ENCODE measurements around the gene NRG3. TPM values are rescaled to one million over a fixed set of nuclear protein-coding genes. Genes with fewer than 3 reads are reported as not detected.

NRG3 gene
- total RNA-seq, 1 experiment from 2014 or later: 0.66 TPM

DNA sequence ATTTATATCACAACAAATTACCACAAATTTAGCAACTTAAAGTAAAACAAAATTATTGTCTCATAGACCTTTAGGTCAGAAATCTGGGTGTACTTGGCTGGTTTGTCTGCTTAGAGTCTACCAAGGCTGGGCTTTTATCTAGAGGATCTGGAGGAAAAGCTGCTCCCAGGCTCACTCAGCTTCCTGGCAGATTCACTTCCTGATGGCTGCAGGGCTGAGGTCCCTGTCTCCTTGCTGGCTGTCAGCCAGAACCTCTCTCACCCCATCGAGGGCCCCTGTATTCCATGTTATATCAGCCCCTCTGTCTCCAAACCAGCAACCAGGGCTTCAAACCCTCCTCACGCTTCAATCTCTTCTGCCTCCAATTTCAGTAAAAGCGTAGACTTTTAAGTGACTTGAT lies 734.9 kb downstream of the NRG3 start:
- Histone ChIP-seq H3K27me3 (replicated peaks; ENCODE audit: control insufficient read depth, insufficient read depth, low read length) (no peaks in the 10 kb centered on the region), H3K9me3 (peaks cover 23% of the 10 kb centered on the region), H3K36me3 (ENCODE audit: control insufficient read depth, insufficient read depth, low read length) (no peaks in the 10 kb centered on the region), H3K4me3 (ENCODE audit: low read depth, low read length) (no peak overlapping the region), H3K4me1 (peaks cover 5% of the 10 kb centered on the region)
- DNase-seq: no peak
- Mint-ChIP-seq H3K9me3 (ENCODE audit: unreplicated experiment) (peaks cover 47% of the 10 kb centered on the region), H3K27ac (ENCODE audit: unreplicated experiment) (no peak overlapping the region), H3K27me3 (ENCODE audit: insufficient read depth, unreplicated experiment) (no peaks in the 10 kb centered on the region), H3K4me3 (ENCODE audit: unreplicated experiment) (no peak overlapping the region), H3K4me1 (ENCODE audit: low read depth, unreplicated experiment) (peaks cover 6% of the 10 kb centered on the region), H3K36me3 (ENCODE audit: insufficient read depth, unreplicated experiment) (peaks cover 6% of the 10 kb centered on the region)
- TF ChIP-seq, protein P1, sequence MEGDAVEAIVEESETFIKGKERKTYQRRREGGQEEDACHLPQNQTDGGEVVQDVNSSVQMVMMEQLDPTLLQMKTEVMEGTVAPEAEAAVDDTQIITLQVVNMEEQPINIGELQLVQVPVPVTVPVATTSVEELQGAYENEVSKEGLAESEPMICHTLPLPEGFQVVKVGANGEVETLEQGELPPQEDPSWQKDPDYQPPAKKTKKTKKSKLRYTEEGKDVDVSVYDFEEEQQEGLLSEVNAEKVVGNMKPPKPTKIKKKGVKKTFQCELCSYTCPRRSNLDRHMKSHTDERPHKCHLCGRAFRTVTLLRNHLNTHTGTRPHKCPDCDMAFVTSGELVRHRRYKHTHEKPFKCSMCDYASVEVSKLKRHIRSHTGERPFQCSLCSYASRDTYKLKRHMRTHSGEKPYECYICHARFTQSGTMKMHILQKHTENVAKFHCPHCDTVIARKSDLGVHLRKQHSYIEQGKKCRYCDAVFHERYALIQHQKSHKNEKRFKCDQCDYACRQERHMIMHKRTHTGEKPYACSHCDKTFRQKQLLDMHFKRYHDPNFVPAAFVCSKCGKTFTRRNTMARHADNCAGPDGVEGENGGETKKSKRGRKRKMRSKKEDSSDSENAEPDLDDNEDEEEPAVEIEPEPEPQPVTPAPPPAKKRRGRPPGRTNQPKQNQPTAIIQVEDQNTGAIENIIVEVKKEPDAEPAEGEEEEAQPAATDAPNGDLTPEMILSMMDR (IDR thresholded peaks at IDR 0.05; ENCODE audit: insufficient read depth in 1 of 2, low read depth in 1 of 2, low read length in 1 of 2, severe bottlenecking in 1 of 2, unreplicated experiment in 1 of 2): no peak
- ChIA-PET POLR2A (interaction anchor here (0.5 kb wide), 1 partner anchor 354 kb away, joined by 3 read pairs; no protein-coding TSS in a partner anchor), CTCF (no interaction called here)
- BruUV-seq (replicated peaks): no TSS peak
- intact Hi-C loops (cut with micrococcal nuclease; ENCODE audit: unreplicated experiment): no loop called here

DNA sequence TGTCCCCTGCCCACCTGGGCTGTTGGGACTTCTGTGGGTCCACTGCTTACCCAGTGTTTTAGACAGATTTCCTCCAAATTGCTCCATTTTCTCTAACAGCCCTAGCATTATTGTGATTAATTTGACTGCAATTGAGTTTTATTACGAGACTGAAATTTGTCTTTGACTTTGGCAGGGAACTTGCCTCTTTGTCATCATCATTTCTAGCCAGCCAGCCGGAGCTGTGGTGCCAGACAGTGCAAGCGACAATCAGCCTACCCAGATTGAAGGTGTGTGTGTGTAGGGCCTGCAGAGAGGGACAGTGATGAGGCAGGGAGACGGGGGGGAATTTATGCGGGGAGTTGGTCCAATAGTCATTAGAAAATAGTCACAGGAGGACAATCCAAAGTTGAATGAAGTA lies 743.0 kb downstream of the NRG3 start:
- Histone ChIP-seq H3K36me3 (ENCODE audit: control insufficient read depth, insufficient read depth, low read length) (no peaks in the 10 kb centered on the region), H3K4me3 (ENCODE audit: low read depth, low read length) (no peak overlapping the region), H3K9me3 (no peaks in the 10 kb centered on the region), H3K27me3 (replicated peaks; ENCODE audit: control insufficient read depth, insufficient read depth, low read length) (no peaks in the 10 kb centered on the region), H3K4me1 (no peaks in the 10 kb centered on the region)
- Mint-ChIP-seq H3K27ac (ENCODE audit: unreplicated experiment) (no peak overlapping the region), H3K36me3 (ENCODE audit: insufficient read depth, unreplicated experiment) (no peaks in the 10 kb centered on the region), H3K9me3 (ENCODE audit: unreplicated experiment) (peaks cover 10% of the 10 kb centered on the region), H3K4me1 (ENCODE audit: low read depth, unreplicated experiment) (no peaks in the 10 kb centered on the region), H3K4me3 (ENCODE audit: unreplicated experiment) (no peak overlapping the region), H3K27me3 (ENCODE audit: insufficient read depth, unreplicated experiment) (no peaks in the 10 kb centered on the region)
- CTCF ChIA-PET: no interaction called here
- no TSS peak for BruUV-seq (replicated peaks)
- POLR2A ChIA-PET: no interaction called here
- TF ChIP-seq, protein P1 (IDR thresholded peaks at IDR 0.05; ENCODE audit: insufficient read depth in 1 of 2, low read depth in 1 of 2, low read length in 1 of 2, severe bottlenecking in 1 of 2, unreplicated experiment in 1 of 2): no peak
- no peak for DNase-seq
- intact Hi-C loops (cut with micrococcal nuclease; ENCODE audit: unreplicated experiment): no loop called here

DNA sequence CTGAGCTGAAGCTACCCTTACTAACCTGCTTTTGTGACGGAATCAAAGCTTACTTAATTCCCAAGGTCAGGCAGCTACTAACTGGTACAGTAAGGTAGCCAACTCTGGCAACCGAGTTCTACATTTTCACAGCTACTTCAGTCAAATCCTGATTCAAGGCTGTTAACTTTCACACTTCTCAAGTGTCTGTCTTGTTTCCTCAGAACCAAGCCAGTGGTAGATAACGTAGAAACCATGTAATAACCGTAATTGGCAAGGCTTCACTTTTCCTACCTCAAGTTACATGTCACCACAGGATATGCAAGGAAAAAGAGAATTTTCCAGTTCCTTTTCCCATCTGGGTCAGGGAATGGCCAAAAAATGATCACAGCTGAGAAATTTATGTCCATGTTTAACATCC lies 746.7 kb downstream of the NRG3 start:
- no peaks in the 10 kb centered on the region for H3K9me3 ChIP-seq
- Mint-ChIP-seq H3K4me1 (ENCODE audit: low read depth, unreplicated experiment) (no peaks in the 10 kb centered on the region), H3K27ac (ENCODE audit: unreplicated experiment) (no peak overlapping the region), H3K36me3 (ENCODE audit: insufficient read depth, unreplicated experiment) (no peaks in the 10 kb centered on the region), H3K27me3 (ENCODE audit: insufficient read depth, unreplicated experiment) (no peaks in the 10 kb centered on the region), H3K9me3 (ENCODE audit: unreplicated experiment) (peaks cover 10% of the 10 kb centered on the region), H3K4me3 (ENCODE audit: unreplicated experiment) (no peak overlapping the region)
- H3K4me1 ChIP-seq: no peaks in the 10 kb centered on the region
- DNase-seq: no peak
- BruUV-seq (replicated peaks): no TSS peak
- no peaks in the 10 kb centered on the region for H3K27me3 ChIP-seq (replicated peaks; ENCODE audit: control insufficient read depth, insufficient read depth, low read length)
- no peak overlapping the region for H3K4me3 ChIP-seq (ENCODE audit: low read depth, low read length)
- H3K36me3 ChIP-seq (ENCODE audit: control insufficient read depth, insufficient read depth, low read length): no peaks in the 10 kb centered on the region; the same call in 1 of the 2 replicates
- POLR2A ChIA-PET: no interaction called here
- CTCF ChIA-PET: no interaction called here
- intact Hi-C loops (cut with micrococcal nuclease; ENCODE audit: unreplicated experiment): no loop called here
- TF ChIP-seq, protein P1 (IDR thresholded peaks at IDR 0.05; ENCODE audit: insufficient read depth in 1 of 2, low read depth in 1 of 2, low read length in 1 of 2, severe bottlenecking in 1 of 2, unreplicated experiment in 1 of 2): no peak

All from Caco-2 (cell line).